Measurements from ENCODE around the gene PDE4D.

DNA sequence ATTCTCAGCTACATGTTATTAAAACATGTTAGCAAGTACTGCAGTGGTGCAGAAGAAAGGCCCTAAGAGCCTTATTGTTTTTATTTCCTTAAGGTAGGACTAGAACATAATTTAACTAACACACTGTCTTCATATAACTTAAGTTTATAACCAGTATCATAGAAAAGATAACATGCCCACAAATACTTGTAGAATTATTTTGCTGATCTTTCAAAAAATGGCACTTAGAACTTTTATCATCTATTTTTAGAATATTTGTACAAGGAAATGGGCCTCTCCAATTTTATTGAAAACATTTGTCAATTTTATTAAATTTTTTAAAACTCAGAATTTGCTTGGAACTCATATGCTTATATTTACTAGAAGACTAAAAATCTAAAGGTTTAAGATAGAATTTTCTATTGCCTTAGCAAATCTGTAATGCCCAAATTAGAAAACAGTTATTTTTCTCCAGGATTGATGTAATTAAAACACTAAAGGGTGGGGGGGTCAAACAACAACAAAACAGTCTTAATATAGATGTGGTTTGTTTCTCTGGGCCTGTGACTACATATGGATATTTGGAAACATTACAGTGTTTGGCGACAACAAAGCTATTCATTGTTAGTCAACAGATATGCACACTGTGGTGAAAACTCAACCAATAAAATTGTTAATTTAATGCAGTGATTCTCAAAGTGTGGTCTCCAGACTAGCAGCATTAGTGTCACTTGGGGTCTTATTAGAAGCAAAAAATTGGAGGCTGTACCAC lies 360.4 kb downstream of the PDE4D start:
- TF ChIP-seq, protein P1, sequence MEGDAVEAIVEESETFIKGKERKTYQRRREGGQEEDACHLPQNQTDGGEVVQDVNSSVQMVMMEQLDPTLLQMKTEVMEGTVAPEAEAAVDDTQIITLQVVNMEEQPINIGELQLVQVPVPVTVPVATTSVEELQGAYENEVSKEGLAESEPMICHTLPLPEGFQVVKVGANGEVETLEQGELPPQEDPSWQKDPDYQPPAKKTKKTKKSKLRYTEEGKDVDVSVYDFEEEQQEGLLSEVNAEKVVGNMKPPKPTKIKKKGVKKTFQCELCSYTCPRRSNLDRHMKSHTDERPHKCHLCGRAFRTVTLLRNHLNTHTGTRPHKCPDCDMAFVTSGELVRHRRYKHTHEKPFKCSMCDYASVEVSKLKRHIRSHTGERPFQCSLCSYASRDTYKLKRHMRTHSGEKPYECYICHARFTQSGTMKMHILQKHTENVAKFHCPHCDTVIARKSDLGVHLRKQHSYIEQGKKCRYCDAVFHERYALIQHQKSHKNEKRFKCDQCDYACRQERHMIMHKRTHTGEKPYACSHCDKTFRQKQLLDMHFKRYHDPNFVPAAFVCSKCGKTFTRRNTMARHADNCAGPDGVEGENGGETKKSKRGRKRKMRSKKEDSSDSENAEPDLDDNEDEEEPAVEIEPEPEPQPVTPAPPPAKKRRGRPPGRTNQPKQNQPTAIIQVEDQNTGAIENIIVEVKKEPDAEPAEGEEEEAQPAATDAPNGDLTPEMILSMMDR (conservative IDR thresholded peaks at IDR 0.05; ENCODE audit: low read length), result no peak
- TF ChIP-seq EZH2phosphoT487 (IDR thresholded peaks at IDR 0.05; ENCODE audit: borderline replicate concordance, low read depth, low read length), result no peak
